MM.1S (cell line): ENCODE measurements around the gene PSMA5.

Experiments
- CTCF ChIP-seq: fragments of 300-600 bp; sonication (generic); IDR thresholded peaks from 2 replicates; pipeline ENCODE4 v1.5.1; 2016; ENCODE audit warnings: antibody characterized with exemption, low read length, mixed read lengths
- EZH2 ChIP-seq: fragments of 300-600 bp; sonication (generic); optimal IDR thresholded peaks from 2 replicates; pipeline ENCODE3; 2017; ENCODE audit warnings: low read depth, mild to moderate bottlenecking, antibody characterized with exemption, low read length, mixed read lengths
- EZH2phosphoT487 ChIP-seq: fragments of 300-600 bp; sonication (generic); IDR thresholded peaks from 2 replicates; pipeline ENCODE4 v1.6.1; 2018; ENCODE audit warnings: antibody characterized with exemption, low read length

- TF ChIP-seq EZH2phosphoT487 (no peak), CTCF (no peak), EZH2 (no peak)
Measured at GRCh38 chr1:109433322-109433721, 7.1 kb upstream of the PSMA5 start.
